ENCODE measurements around the gene L3MBTL1.

Gene L3MBTL1

DNA sequence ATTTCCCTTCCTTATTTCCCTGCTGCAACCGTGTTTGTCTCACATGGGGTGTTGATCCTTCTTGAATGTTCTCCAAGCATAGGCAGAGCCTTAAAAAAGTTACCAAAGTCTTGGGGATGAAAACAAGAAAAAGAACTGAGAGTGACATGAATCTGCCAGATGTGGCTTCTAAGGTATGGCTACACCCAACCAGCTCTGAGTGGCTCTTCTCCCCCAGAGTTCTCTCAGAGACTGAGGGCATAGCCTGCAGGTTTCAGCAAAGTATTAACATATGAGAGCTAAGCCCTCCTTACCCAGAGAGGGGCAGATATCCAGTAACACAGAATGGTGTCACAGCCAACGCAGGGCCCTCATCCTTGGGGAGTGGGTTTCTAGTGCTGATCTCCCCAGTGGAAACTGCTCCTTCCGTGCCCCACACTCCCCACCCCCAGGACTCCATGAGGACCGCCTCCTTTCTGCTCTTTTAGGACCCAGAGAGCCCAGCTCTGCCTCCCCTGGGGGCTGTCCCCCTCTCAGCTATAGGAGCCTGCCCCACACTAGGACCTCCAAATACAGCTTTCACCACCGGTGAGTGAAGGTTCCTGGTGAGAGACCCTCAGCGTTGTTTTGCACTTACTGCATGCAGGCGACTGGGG lies 28.0 kb downstream of the L3MBTL1 start:
- DNase-seq (ENCODE audit: low read depth in 2 of 2) = no peak

GRCh38 chr20:43536041-43536816 lies 28.7 kb downstream of the L3MBTL1 start:
- no peak for DNase-seq (ENCODE audit: low read depth in 2 of 2)

GRCh38 chr20:43536817-43537440 lies 29.4 kb downstream of the L3MBTL1 start:
- DNase-seq (ENCODE audit: low read depth in 2 of 2) = no peak

DNA sequence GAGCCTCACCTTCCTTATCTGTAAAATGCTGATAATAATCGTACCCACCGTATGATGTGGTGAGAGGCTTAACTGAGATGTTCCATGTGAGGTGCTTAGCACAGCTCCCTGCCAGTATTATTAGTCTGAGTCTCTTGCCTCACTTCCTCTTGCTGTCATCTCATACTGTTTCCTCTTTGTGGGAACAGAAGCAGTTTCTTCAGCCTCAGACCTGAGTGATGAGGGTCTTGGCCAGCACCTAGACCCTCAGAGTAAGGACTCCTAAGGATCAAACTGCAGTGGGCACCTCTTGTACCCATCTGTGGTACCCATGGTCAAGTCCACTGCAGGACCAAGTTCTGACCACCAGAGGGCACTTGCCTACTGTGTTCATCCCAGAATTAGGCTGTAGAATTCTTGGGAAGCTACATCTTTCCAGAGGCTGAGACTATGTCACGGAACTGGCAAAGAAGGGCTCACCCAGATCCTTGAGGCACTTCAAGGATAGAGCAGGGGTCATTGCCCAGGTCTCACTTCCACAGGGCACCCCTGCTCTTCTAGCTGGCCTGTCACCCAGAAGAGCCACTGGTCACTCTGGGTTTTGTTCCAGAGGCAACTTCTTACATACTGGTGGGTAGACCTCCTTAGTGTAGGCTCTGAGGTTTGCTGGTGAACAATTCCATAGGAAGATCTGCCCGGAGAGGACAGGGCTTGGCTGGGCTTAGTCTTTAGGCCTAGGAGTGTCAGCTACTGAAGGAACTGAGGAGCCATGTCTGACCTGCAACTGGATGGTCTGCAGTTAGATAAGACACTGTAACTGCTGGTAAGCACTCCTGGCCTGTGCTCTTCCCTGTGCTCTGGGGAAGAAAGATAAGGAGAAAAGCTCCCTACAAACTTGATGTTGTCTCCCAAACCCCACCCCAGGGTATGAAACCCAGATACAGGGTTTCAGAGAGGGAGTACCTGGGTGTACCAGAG lies 30.7 kb downstream of the L3MBTL1 start:
- no peak for DNase-seq (ENCODE audit: low read depth in 2 of 2)

DNA sequence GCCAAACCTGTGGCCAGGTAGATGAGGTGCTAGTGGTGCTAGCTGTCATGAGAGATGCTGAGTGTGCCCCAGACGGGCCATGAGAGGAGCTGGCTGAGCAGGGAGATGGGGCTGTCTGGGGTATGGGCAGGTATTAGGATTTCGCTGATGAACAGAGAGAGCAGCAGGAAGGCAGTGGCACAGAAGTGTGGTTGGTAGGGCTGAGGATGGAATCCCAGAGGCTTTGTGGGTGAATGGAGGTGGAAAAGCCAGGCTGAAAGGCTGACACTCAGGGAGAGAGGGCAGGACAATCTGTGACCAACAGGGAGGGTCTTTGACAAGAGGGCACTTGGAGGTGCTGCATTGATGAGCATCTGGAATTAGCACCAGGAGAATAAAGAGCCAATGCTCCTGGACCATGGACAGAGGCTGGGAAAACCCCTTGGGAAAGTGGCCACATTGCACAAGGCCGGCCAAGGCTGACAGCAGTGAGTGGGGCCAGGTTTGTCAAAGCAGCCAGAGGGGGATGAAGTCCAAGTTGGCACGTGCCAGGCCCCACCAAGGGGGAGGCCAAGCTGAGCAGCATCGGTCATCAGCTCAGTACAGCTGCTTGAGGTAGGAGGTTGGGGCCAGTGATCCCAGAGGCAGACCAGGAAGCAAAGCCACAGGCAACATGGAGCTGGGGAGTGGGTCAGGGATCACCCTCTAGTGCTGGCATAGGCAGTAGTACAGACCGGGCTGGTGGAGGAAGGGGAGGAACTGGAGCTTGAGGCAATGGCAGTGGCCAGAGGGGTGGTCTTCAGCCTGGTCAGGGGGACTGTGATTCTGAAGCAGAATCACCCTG lies 31.6 kb downstream of the L3MBTL1 start:
- DNase-seq (ENCODE audit: low read depth in 2 of 2) = no peak

- DNase-seq (ENCODE audit: low read depth in 2 of 2) = no peak
Observed at GRCh38 chr20:43539975-43540672, 32.6 kb downstream of the L3MBTL1 start.

GRCh38 chr20:43540673-43541060 lies 33.2 kb downstream of the L3MBTL1 start:
- DNase-seq (ENCODE audit: low read depth in 2 of 2) = no peak

- DNase-seq (ENCODE audit: low read depth in 2 of 2) = no peak
Observed at GRCh38 chr20:43541214-43541613, 33.7 kb downstream of the L3MBTL1 start.

GRCh38 chr20:43542161-43542560 lies 34.7 kb downstream of the L3MBTL1 start:
- DNase-seq (ENCODE audit: low read depth in 2 of 2) = no peak

GRCh38 chr20:43542674-43543073 lies 35.2 kb downstream of the L3MBTL1 start:
- no peak for DNase-seq (ENCODE audit: low read depth in 2 of 2)

- no peak for DNase-seq (ENCODE audit: low read depth in 2 of 2)
Observed at GRCh38 chr20:43543138-43543537, 35.6 kb downstream of the L3MBTL1 start.

DNA sequence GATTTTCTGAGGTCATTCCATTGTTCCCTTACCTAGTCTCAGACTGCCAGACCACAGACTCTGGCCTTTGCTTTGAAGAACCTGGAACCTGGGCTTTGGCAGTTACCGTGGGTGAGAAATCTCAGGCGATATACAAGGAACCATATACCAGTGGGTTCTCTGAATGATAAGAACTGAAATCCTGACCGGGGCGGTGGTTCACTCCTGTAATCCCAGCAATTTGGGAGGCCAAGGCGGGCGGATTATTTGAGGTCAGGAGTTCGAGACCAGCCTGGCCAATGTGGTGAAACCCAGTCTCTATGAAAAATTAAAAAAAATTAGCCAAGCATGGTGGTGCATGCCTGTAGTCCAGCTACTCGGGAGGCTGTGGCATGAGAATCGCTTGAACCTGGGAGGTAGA lies 37.0 kb downstream of the L3MBTL1 start:
- DNase-seq (ENCODE audit: low read depth in 2 of 2) = no peak

DNA sequence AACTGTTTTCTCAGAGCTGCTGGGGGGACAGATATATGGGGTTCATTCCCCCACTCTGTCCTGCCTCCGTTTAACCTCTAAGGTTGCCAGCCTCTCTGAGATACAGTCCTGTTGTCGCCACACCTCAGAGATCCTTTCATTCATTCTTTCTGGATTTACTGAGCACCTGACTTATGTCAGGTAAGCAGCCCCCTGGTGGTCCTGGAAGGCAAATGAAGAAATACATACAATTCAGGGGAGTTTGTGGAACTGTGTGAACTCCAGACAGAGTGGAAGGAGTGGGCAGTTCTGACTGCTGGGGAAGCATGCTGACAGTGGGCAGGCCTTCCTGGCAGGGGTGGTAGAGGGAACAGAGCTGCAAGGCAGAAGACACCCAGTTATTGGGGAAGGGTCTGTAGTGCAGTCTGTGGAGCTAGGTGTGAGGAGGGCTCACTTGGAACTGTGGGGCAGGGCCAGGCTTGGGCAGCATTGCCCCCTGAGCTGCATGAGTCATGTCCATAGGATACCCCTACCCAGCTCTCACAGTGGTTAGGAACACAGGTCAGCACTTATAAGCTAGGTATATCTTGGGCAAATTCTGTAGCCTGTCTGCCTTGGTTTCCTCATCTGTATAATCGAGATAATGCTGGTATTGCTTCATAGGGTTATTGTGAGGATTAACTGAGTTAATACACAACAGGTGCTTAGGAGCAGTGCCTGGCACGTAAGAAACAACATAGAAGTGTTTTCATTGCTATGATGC lies 38.5 kb downstream of the L3MBTL1 start:
- no peak for DNase-seq (ENCODE audit: low read depth in 2 of 2)

DNA sequence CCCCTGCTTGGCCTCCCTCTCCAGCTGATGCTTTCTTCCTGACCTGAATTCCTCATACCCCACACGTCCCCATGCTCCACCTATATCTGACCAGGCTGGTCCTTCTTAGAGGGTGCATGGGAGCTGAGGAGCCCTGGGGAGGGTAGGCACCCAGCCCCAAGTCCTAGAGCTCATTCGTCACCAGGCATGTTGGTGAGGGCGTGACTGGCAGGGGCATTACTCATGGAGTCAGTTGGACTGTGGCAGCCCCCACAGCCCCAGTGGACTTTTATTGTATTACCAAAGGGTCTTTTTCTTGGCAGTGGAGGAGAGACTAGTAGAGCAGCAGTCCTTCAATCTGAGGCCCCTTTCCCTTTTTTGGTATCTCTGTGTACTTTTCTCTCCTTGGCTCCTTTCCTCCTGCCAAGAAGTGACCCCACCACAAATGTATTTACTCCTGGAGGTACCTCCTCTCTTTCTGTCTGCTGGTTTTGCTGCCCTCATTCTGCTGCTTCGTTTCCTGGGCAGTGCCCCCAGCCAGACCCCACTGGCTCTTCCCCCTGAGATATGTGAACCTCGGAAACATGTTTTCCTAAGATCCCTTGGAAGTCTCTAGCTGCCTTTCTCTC lies 40.9 kb downstream of the L3MBTL1 start:
- no peak for DNase-seq (ENCODE audit: low read depth in 2 of 2)

GRCh38 chr20:43549416-43550065 lies 42.0 kb downstream of the L3MBTL1 start:
- no peak for DNase-seq (ENCODE audit: low read depth in 2 of 2)

- no peak for DNase-seq (ENCODE audit: low read depth in 2 of 2)
Observed at GRCh38 chr20:43550456-43550855, 43.0 kb downstream of the L3MBTL1 start.

DNA sequence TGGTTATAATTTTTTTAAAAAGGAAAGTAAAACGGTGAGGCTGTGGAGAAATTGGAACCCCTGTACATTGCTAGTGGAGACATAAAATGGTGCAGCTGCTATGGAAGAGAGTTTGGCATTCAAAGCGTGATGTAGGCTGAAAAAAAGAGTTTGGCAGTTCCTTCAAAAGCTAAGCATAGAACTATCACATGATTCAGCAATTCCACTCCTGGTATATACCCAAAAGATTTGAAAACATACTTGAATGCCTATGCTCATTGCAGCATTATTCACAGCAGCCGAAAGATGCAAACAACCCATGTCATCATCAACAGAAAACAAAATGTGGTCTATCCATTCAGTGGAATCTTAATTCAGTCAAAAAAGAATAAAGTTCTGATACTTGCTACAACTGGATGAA lies 46.9 kb downstream of the L3MBTL1 start:
- DNase-seq (ENCODE audit: low read depth in 2 of 2) = no peak

DNA sequence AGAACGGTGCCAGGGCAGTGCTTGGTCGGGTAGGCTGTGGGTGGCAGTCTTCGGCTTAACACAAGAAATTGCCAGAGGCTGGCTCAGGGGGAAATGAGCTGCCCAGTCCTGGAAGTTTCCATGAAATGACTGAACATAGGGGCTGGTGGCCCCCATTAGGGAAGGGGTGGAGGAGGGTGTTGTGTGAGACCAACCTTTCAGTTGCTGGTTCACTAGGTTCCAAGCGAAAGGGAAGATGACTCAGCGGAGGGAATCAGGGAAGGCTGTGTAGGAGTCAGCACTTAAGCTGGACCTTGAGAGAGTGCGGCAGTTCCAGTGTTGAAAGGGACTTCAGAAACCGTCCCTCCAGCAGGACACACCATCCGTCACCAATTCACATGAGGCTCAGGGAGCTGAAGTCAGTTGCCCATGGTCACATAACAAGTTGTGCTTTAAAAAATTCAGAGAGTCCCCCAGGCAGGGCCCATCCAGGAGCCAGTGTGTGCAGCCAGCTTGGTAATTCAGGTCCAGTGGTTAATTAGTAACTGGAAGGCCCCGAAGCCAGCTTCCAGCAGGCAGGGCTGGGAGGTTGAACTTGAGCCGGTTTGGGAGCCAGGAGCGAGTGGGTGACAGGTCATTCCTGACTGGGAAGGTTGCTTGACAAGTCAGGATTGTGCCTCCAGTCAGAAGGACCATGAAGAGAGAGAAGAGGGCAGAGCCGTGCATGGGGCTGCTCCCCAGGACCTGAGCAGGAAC lies 51.1 kb downstream of the L3MBTL1 start, which contains the start of gene SGK2:
SGK2 (plus strand) TSS at position 616 of the 735 bp plus-strand sequence. CDS start 7,469 bp downstream, outside the sequence.
- DNase-seq (ENCODE audit: low read depth in 2 of 2) = no peak
